ENCODE results near the gene ADAMTS4. TPM values are rescaled to one million over a fixed set of nuclear protein-coding genes. Genes with fewer than 3 reads are reported as not detected.

Gene ADAMTS4
- total and polyA plus RNA-seq, 9 of the 15 experiments (the other 6 are each of a cell fraction or from before 2014, with no cell fraction given), result 0.07 to 3.7 (median 0.41) TPM

DNA sequence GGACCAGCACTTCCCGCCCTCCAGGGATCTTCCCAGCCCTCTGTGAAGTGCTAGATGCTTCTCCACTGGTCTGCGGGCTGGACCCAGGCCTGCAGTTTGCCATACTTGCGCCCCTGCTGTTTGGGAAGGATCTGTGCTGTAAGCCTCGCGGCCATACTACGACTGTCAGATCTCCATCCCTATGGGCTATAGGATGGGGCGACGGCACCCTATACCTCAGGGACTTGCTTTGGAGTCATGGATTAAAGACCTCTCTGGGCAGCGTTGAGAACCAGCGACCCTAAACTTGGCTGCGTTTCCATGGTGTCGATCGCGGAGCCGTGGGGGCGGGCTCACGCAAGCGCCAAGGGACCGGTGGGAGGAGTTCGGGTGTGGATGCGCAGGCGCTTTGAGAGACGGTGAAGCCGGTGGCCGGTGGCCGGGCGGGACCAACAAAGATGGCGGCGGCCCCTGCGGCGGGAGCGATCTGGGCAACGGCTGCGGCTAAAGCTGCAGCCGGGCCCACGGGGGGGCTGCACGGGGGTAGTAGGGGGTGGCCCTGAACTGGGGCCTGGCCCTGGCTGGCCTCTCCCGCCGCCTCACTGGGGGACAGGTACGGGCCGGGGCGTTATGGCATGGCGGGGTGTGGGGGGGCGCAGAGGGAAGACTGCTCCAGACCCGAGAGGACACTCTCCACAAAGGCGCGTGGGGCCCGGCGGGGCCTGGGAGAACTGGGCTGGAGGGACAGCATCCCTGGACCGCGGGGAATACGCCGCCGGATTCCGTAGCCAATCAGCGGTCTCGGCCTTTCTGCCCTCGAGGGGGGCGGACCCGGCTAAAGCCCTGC lies 39.6 kb downstream of the ADAMTS4 start, which contains the start of gene USP21 (continued):
- TF ChIP-seq, protein P1, sequence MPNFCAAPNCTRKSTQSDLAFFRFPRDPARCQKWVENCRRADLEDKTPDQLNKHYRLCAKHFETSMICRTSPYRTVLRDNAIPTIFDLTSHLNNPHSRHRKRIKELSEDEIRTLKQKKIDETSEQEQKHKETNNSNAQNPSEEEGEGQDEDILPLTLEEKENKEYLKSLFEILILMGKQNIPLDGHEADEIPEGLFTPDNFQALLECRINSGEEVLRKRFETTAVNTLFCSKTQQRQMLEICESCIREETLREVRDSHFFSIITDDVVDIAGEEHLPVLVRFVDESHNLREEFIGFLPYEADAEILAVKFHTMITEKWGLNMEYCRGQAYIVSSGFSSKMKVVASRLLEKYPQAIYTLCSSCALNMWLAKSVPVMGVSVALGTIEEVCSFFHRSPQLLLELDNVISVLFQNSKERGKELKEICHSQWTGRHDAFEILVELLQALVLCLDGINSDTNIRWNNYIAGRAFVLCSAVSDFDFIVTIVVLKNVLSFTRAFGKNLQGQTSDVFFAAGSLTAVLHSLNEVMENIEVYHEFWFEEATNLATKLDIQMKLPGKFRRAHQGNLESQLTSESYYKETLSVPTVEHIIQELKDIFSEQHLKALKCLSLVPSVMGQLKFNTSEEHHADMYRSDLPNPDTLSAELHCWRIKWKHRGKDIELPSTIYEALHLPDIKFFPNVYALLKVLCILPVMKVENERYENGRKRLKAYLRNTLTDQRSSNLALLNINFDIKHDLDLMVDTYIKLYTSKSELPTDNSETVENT (CRISPR knock-in tag; IDR thresholded peaks at IDR 0.05), result 0 out of 2 replicates have a peak, but pooled peaks have one; percentile 17
- TF ChIP-seq NR2F6 (CRISPR knock-in tag; IDR thresholded peaks at IDR 0.05) (no peak), NCOA2 (IDR thresholded peaks at IDR 0.05; ENCODE audit: partially characterized antibody in 2 of 2) (no peak), NCOA4 (IDR thresholded peaks at IDR 0.05; ENCODE audit: partially characterized antibody) (no peak), E2F3 (CRISPR knock-in tag; IDR thresholded peaks at IDR 0.05) (0 out of 2 replicates have a peak, but pooled peaks have one; percentile 5), SRSF3 (IDR thresholded peaks at IDR 0.05; ENCODE audit: insufficient read depth, low read length) (no peak), SMC3 (conservative IDR thresholded peaks at IDR 0.05; ENCODE audit: insufficient read depth, low read depth, low read length) (no peak), TEAD4 (IDR thresholded peaks at IDR 0.05; ENCODE audit: low read length) (peak; percentile 4; the same call in 1 of the 2 replicates), TEAD4 (CRISPR knock-in tag; IDR thresholded peaks at IDR 0.05; ENCODE audit: borderline replicate concordance) (no peak), ZNF174 (CRISPR knock-in tag; IDR thresholded peaks at IDR 0.05) (no peak), TFAM (CRISPR knock-in tag; conservative IDR thresholded peaks at IDR 0.05) (no peak), POLR3A (IDR thresholded peaks at IDR 0.05; ENCODE audit: borderline replicate concordance, extremely low read depth, insufficient read depth, insufficient read length) (no peak)
- TF ChIP-seq, protein P2, sequence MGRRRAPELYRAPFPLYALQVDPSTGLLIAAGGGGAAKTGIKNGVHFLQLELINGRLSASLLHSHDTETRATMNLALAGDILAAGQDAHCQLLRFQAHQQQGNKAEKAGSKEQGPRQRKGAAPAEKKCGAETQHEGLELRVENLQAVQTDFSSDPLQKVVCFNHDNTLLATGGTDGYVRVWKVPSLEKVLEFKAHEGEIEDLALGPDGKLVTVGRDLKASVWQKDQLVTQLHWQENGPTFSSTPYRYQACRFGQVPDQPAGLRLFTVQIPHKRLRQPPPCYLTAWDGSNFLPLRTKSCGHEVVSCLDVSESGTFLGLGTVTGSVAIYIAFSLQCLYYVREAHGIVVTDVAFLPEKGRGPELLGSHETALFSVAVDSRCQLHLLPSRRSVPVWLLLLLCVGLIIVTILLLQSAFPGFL (CRISPR knock-in tag; IDR thresholded peaks at IDR 0.05), result peak; percentile 92; the same call in 1 of the 2 replicates
- TF ChIP-seq, protein P3, sequence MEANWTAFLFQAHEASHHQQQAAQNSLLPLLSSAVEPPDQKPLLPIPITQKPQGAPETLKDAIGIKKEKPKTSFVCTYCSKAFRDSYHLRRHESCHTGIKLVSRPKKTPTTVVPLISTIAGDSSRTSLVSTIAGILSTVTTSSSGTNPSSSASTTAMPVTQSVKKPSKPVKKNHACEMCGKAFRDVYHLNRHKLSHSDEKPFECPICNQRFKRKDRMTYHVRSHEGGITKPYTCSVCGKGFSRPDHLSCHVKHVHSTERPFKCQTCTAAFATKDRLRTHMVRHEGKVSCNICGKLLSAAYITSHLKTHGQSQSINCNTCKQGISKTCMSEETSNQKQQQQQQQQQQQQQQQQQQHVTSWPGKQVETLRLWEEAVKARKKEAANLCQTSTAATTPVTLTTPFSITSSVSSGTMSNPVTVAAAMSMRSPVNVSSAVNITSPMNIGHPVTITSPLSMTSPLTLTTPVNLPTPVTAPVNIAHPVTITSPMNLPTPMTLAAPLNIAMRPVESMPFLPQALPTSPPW (CRISPR knock-in tag; IDR thresholded peaks at IDR 0.05), result peak; percentile 92
- TF ChIP-seq, protein P4, sequence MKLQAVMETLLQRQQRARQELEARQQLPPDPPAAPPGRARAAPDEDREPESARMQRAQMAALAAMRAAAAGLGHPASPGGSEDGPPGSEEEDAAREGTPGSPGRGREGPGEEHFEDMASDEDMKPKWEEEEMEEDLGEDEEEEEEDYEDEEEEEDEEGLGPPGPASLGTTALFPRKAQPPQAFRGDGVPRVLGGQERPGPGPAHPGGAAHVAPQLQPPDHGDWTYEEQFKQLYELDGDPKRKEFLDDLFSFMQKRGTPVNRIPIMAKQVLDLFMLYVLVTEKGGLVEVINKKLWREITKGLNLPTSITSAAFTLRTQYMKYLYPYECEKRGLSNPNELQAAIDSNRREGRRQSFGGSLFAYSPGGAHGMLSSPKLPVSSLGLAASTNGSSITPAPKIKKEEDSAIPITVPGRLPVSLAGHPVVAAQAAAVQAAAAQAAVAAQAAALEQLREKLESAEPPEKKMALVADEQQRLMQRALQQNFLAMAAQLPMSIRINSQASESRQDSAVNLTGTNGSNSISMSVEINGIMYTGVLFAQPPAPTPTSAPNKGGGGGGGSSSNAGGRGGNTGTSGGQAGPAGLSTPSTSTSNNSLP (IDR thresholded peaks at IDR 0.05; ENCODE audit: borderline replicate concordance, low read depth, low read length), result no peak
- TF ChIP-seq, protein P5, sequence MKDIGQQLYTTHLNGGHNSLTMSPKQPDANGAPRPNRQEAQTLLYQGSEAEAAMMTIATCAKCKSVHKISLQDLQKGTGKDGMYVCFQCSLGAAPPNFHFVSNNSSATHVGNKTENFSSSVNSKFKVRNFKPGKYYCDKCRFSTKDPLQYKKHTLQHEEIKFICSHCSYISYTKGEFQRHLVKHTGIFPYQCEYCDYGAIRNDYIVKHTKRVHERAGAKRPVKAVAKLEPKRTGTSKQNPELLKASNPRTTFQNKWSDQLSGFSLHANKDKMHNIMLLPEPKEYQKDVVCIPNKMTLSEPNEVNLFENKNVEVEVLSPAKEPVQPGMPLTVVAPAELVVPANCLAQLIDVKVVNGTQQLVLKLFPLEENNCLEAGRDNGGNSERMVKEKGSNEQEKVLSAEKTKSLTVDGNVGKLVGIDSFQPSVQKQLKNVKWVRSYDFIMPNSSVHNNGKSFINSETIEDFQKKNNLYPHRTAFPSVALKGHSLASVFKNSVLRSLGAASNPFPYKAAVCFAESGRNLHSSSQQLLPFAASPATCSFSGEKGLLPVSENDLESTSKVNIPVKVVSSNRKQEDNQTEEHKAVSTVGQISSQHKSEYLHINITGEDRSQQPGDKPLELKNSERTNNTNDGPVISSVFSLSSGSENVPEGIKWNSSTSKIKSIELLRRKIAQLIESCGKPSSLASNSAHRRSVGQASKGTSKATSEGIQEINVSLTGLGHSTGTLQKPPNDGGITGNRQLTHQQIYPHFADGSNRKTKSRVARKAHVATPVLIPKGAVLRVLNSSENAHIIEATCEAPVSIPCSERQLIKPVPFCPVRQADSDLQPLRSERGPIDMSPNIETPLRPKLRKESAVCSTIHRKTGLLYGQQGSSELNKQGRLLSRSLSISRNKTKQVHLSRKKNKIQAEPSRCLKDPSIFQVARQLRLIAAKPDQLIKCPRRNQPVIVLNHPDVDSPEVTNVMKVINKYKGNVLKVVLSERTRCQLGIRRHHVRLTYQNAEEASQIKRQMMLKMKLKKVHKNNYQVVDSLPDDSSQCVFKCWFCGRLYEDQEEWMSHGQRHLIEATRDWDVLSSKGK (CRISPR knock-in tag; IDR thresholded peaks at IDR 0.05), result no peak
